Memory B cell (primary cell): Measurements from ENCODE around the gene RASGEF1B.
"Not testable (repeated sequence)": the region's sequence is repeated elsewhere in the genome, so short reads cannot be mapped to it uniquely, and the experiment has no call there.

Experiments
- ATAC-seq: fragments of 150-1000 bp; cut with Tn5 transposase; 2 replicates; pipeline ENCODE4 v1.10.0; 2021; ENCODE audit warnings: low read depth, mild to moderate bottlenecking, moderate library complexity
- DNase-seq, 2 donors: peaks; one replicate each; pipeline ENCODE4 v3.0.0; 2022; ENCODE audit warnings: low spot score in 2 of 2
- H3K27ac Mint-ChIP-seq: one replicate; pipeline ENCODE4 v1.8.0; 2022; ENCODE audit warnings: mild to moderate bottlenecking, moderate library complexity, mixed read lengths
- H3K27me3 Mint-ChIP-seq: one replicate; pipeline ENCODE4 v1.8.0; 2022; ENCODE audit warnings: mixed read lengths
- H3K36me3 Mint-ChIP-seq: one replicate; pipeline ENCODE4 v1.8.0; 2022; ENCODE audit warnings: mild to moderate bottlenecking, mixed read lengths
- H3K4me1 Mint-ChIP-seq: one replicate; pipeline ENCODE4 v1.8.0; 2022; ENCODE audit warnings: mixed read lengths
- H3K4me3 Mint-ChIP-seq: one replicate; pipeline ENCODE4 v1.8.0; 2022; ENCODE audit warnings: mild to moderate bottlenecking, moderate library complexity, mixed read lengths
- H3K9me3 Mint-ChIP-seq: one replicate; pipeline ENCODE4 v1.8.0; 2022; ENCODE audit warnings: mixed read lengths

RASGEF1B gene

GRCh38 chr4:81486502-81486901, 14.8 kb upstream of the RASGEF1B start:
- H3K36me3 Mint-ChIP-seq: no peaks in the 10 kb centered on the region

DNA sequence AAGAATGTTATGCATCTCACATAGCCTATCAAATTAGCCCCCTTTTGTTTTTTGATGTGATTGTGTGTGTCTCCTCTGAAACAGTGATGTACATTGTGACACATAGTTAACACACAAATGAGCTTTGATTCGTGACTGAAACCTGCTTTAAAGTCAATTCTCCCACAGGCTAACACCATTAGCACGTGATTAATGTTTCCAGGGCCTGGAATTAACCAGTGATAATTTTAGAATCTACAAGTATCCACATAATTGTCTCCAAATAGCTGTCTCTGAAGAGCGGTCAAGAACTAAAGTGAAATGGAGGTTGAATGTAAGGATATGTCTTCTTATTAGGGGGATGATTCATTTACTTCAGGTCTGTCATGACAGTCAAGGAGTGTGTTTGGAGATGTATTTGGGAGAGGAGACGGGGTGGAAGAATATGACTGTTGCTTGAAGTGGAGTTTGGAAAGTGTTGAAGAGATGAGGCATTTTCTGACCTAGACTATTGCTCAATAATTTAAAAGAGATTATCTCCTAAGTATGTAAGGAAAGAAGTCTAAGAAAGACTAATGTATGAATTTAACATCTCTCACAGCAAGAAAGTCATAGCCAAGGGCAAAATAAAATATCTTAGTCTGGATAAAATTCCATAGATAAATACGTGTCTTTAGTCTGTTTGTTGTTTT, 13.7 kb upstream of the RASGEF1B start:
- H3K4me1 Mint-ChIP-seq: peaks cover 12% of the 10 kb centered on the region

More at GRCh38 chr4:81486502-81486901, 14.8 kb upstream of the RASGEF1B start:
- ATAC-seq (no peak), DNase-seq (no peak)
- H3K9me3 Mint-ChIP-seq: peaks cover 2% of the 10 kb centered on the region
- H3K4me1 Mint-ChIP-seq: peaks cover 14% of the 10 kb centered on the region
- H3K27me3 Mint-ChIP-seq: no peaks in the 10 kb centered on the region
- H3K27ac Mint-ChIP-seq: no peak overlapping the region
- no peak overlapping the region for H3K4me3 Mint-ChIP-seq

GRCh38 chr4:81482326-81482725, 10.6 kb upstream of the RASGEF1B start:
- peak overlapping the region; percentile 21 for H3K27ac Mint-ChIP-seq
- no peak overlapping the region for H3K4me3 Mint-ChIP-seq
- no peak for DNase-seq
- H3K36me3 Mint-ChIP-seq: no peaks in the 10 kb centered on the region
- no peak for ATAC-seq
- no peaks in the 10 kb centered on the region for H3K9me3 Mint-ChIP-seq
- no peaks in the 10 kb centered on the region for H3K27me3 Mint-ChIP-seq
- peaks cover 9% of the 10 kb centered on the region for H3K4me1 Mint-ChIP-seq

More for the DNA sequence above, 13.7 kb upstream of the RASGEF1B start:
- no peak overlapping the region for H3K27ac Mint-ChIP-seq
- no peak overlapping the region for H3K4me3 Mint-ChIP-seq
- DNase-seq (no peak), ATAC-seq (no peak)
- H3K9me3 Mint-ChIP-seq: peaks cover 2% of the 10 kb centered on the region
- no peaks in the 10 kb centered on the region for H3K36me3 Mint-ChIP-seq
- H3K27me3 Mint-ChIP-seq: no peaks in the 10 kb centered on the region

DNA sequence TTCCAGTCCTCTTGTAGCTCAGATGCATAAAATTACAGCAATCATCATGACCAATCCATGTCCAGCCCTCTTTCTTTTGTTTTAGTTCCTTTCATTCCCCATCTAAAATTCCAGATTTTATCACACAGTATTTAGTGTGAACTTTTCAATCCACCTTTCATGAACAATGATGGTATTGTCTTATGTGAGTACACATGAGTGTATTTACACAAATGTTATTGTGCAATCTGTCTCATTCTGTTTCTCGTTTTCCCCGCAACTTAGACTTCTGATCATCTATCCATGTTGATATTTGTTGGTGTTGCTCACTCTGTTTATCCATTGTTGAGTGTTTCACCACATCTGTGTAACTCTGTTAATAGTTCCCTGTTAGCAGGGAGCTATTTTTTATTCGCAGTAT, 9.4 kb upstream of the RASGEF1B start:
- DNase-seq: no peak

DNA sequence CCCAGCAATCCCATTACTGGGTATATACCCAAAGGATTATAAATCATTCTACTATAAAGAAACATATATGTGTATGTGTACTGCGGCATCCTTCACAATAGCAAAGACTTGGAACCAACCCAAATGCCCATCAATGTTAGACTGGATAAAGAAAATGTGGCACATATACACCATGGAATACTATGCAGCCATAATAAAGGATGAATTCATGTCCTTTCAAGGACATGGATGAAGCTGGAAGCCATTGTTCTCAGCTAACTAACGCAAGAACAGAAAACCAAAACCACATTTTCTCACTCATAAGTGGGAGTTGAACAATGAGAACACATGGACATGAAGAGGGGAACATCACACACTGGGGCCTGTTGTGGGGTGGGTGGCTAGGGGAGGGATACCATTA, 7.9 kb upstream of the RASGEF1B start:
- not testable (repeated sequence) for H3K9me3 Mint-ChIP-seq, DNase-seq, H3K4me3 Mint-ChIP-seq, ATAC-seq, H3K27ac Mint-ChIP-seq, H3K27me3 Mint-ChIP-seq, H3K36me3 Mint-ChIP-seq
- H3K4me1 Mint-ChIP-seq: peaks cover 10% of the 10 kb centered on the region

More for the DNA sequence above, 9.4 kb upstream of the RASGEF1B start:
- no peaks in the 10 kb centered on the region for H3K36me3 Mint-ChIP-seq
- H3K4me1 Mint-ChIP-seq: peaks cover 5% of the 10 kb centered on the region
- H3K4me3 Mint-ChIP-seq: no peak overlapping the region
- no peak for ATAC-seq
- no peaks in the 10 kb centered on the region for H3K9me3 Mint-ChIP-seq
- H3K27me3 Mint-ChIP-seq: no peaks in the 10 kb centered on the region
- no peak overlapping the region for H3K27ac Mint-ChIP-seq

- not testable (repeated sequence) for H3K9me3 Mint-ChIP-seq
These were observed 1.9 kb upstream of the RASGEF1B start for GRCh38 chr4:81473331-81474265.

DNA sequence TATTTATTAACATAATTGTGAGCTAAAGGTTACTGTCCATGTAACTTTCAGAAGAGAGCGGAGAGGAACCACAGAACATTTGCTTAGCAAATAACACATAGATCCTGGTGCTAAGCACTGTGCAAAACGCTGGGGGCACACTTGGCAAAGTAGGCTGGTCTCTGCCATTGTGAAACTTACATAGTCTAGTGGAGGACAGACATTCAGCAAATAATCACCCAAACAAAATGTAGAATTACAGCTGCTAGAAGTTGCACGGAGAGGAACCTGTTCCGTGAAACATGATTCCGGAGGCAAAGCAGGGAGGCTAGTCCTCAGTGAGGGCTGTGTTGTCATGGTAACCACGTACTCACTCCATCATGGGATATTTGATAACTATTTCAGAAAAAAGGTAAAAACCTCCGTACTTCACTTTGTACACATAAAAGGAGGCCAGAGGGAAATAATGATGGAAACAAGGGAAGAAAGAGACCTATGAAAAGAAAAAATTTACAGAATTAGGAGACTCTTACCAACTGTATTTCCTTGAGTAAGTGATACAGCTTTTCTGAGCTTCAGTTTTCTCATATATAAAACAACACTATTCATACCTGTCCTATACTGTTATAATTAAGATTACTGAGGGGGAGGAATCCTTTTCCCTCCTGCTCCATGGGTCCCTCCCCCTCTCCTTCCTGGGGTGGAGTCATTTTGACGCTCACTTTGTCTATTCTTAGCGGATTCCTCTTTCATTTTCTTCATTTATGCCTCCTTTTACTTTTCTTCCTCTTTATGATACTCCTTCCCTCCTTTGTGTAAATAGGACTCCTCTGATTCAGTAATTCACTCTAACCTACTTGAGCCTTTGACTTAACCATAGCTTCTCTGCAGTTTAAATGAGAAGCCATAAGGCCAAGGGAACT, 825 bp upstream of the RASGEF1B start:
- no peaks in the 10 kb centered on the region for H3K27me3 Mint-ChIP-seq
- no peak for ATAC-seq
- peak overlapping the region; percentile 100 for H3K27ac Mint-ChIP-seq
- H3K4me3 Mint-ChIP-seq: peak overlapping the region; percentile 97
- no peaks in the 10 kb centered on the region for H3K36me3 Mint-ChIP-seq
- H3K9me3 Mint-ChIP-seq: no peaks in the 10 kb centered on the region
- peak; percentile 56 to 74 for DNase-seq
- peaks cover 39% of the 10 kb centered on the region for H3K4me1 Mint-ChIP-seq

More at GRCh38 chr4:81473331-81474265, 1.9 kb upstream of the RASGEF1B start:
- H3K27me3 Mint-ChIP-seq, ATAC-seq, DNase-seq, H3K36me3 Mint-ChIP-seq: not testable (repeated sequence)
- peaks cover 37% of the 10 kb centered on the region for H3K4me1 Mint-ChIP-seq
- peak overlapping the region; percentile 100 for H3K27ac Mint-ChIP-seq
- peak overlapping the region; percentile 97 for H3K4me3 Mint-ChIP-seq

DNA sequence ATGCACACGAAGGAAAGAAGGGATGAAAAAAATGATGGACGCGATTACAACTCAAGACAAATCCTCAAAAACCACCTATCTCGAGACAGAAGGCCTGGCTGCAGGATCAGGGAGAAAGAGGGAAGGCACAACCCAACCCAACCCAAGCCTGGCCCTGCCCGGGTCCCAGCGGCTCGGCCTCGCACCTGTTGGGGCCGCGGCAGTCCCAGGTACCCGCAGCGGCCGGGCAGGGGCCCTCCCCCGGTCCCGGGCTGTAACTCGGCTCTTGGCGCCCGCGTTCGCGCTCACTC, 464 bp downstream of the RASGEF1B start:
- peaks cover 42% of the 10 kb centered on the region for H3K4me1 Mint-ChIP-seq

GRCh38 chr4:81470456-81471297, 1.0 kb downstream of the RASGEF1B start:
- ATAC-seq (peak; percentile 20), DNase-seq (peak; percentile 61 to 68)
- Mint-ChIP-seq H3K4me1 (peaks cover 45% of the 10 kb centered on the region), H3K27ac (peak overlapping the region; percentile 100), H3K36me3 (peaks cover 3% of the 10 kb centered on the region), H3K9me3 (no peaks in the 10 kb centered on the region), H3K27me3 (no peaks in the 10 kb centered on the region), H3K4me3 (peak overlapping the region; percentile 97)

More for the DNA sequence above, 464 bp downstream of the RASGEF1B start:
- ATAC-seq (peak; percentile 3), DNase-seq (no peak)
- Mint-ChIP-seq H3K27me3 (no peaks in the 10 kb centered on the region), H3K4me3 (peak overlapping the region; percentile 97), H3K36me3 (peaks cover 1% of the 10 kb centered on the region), H3K9me3 (no peaks in the 10 kb centered on the region), H3K27ac (peak overlapping the region; percentile 100)

DNA sequence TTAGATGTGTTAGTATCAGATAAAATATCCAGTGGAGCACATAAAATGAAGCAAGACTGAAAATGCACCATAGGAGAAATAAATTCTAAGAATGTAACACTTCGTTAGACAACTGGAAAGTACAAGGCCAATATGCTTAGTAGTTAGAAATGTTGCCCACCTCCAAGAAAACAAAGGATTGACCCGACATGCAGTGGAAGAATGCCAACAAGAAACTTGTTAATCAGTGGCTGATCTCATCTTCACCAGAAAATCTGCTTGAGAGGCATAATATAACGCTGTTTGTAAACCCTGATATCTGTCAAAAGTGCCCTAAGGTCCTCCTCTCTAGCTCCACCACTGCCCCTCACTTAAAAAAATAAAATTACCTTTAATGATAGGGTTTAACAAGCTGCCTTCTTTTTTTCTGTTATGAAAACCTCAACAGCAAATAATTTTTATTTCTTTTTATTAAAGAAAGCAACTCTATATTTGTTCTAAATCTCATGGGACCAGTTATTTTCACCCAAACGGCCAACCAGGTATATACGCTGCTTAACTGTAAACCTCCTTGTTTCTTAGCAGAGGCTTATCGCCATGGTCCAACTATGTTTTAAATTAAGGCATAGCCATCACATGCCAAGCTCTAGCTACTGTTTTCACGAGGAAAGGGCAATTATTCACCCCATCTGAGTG, 1.8 kb downstream of the RASGEF1B start:
- Mint-ChIP-seq H3K9me3 (no peaks in the 10 kb centered on the region), H3K36me3 (peaks cover 8% of the 10 kb centered on the region), H3K4me3 (peak overlapping the region; percentile 97), H3K27ac (peak overlapping the region; percentile 100), H3K27me3 (no peaks in the 10 kb centered on the region), H3K4me1 (peaks cover 46% of the 10 kb centered on the region)
- ATAC-seq: no peak
- DNase-seq: no peak

DNA sequence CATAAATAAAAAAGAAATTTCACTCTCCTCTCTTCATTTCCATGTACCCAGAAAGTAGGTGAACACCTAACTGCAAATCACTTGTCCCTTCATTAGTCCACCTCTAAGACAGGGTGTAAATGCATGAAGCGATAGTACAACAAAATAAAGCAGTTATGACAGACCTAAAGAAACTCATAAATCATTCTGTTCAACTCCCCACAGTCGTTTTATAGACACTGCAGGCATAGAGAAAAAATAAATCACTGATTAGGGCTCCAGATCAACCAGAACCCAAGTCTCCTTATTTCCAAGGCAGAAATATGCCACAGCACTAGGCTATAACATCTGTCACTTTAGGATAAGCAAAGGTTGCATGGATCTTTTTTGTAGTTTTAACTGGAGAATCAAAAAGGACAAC, 3.0 kb downstream of the RASGEF1B start:
- H3K4me3 Mint-ChIP-seq: peak overlapping the region; percentile 37

DNA sequence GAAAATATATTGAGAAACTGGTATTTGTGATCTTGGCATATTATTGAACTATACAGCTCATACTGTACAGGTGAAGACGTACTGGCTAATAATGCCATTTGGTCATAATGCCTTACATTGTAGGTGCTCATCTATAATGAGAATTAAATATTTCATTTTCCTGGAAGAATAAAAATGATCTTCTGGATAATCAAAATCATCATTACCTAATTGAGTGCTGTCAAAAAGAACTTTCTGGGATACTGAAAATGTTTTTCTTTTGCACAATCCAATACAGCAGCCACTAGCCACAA, 4.1 kb downstream of the RASGEF1B start:
- H3K27ac Mint-ChIP-seq: peak overlapping the region; percentile 75
- peaks cover 44% of the 10 kb centered on the region for H3K4me1 Mint-ChIP-seq
- H3K27me3 Mint-ChIP-seq: no peaks in the 10 kb centered on the region
- H3K4me3 Mint-ChIP-seq: no peak overlapping the region
- ATAC-seq (no peak), DNase-seq (no peak)
- H3K36me3 Mint-ChIP-seq: peaks cover 8% of the 10 kb centered on the region
- H3K9me3 Mint-ChIP-seq: no peaks in the 10 kb centered on the region

More for the DNA sequence above, 3.0 kb downstream of the RASGEF1B start:
- no peaks in the 10 kb centered on the region for H3K9me3 Mint-ChIP-seq
- DNase-seq (no peak), ATAC-seq (no peak)
- peaks cover 8% of the 10 kb centered on the region for H3K36me3 Mint-ChIP-seq
- H3K27ac Mint-ChIP-seq: peak overlapping the region; percentile 100
- H3K4me1 Mint-ChIP-seq: peaks cover 50% of the 10 kb centered on the region
- no peaks in the 10 kb centered on the region for H3K27me3 Mint-ChIP-seq
